Central memory CD8-positive, alpha-beta T cell (primary cell): ENCODE data around the gene PDLIM5.

Experiments
- ATAC-seq: fragments of 150-1000 bp; cut with Tn5 transposase; replicated peaks from 2 replicates; pipeline ENCODE4 v1.10.0; 2022; ENCODE audit warnings: mild to moderate bottlenecking, moderate FRiP score, moderate number of reproducible peaks; ENCODE audit not compliant: poor library complexity, severe bottlenecking; ENCODE audit errors: extremely low read depth
- DNase-seq, 2 donors: peaks; one replicate each; pipeline ENCODE4 v3.0.0; 2021; ENCODE audit warnings: low spot score in 2 of 2
- H3K27ac Mint-ChIP-seq: one replicate; pipeline ENCODE4 v1.8.0; 2022; ENCODE audit warnings: low read depth, mild to moderate bottlenecking, moderate library complexity, mixed read lengths
- H3K27me3 Mint-ChIP-seq: one replicate; pipeline ENCODE4 v1.8.0; 2022; ENCODE audit warnings: mixed read lengths
- H3K36me3 Mint-ChIP-seq: one replicate; pipeline ENCODE4 v1.8.0; 2022; ENCODE audit warnings: mild to moderate bottlenecking, moderate library complexity, mixed read lengths; ENCODE audit not compliant: insufficient read depth
- H3K4me1 Mint-ChIP-seq: one replicate; pipeline ENCODE4 v1.8.0; 2022; ENCODE audit warnings: mixed read lengths
- H3K4me3 Mint-ChIP-seq: one replicate; pipeline ENCODE4 v1.8.0; 2022; ENCODE audit warnings: mild to moderate bottlenecking, moderate library complexity, mixed read lengths
- H3K9me3 Mint-ChIP-seq: one replicate; pipeline ENCODE4 v1.8.0; 2022; ENCODE audit warnings: mixed read lengths

PDLIM5 gene

DNA sequence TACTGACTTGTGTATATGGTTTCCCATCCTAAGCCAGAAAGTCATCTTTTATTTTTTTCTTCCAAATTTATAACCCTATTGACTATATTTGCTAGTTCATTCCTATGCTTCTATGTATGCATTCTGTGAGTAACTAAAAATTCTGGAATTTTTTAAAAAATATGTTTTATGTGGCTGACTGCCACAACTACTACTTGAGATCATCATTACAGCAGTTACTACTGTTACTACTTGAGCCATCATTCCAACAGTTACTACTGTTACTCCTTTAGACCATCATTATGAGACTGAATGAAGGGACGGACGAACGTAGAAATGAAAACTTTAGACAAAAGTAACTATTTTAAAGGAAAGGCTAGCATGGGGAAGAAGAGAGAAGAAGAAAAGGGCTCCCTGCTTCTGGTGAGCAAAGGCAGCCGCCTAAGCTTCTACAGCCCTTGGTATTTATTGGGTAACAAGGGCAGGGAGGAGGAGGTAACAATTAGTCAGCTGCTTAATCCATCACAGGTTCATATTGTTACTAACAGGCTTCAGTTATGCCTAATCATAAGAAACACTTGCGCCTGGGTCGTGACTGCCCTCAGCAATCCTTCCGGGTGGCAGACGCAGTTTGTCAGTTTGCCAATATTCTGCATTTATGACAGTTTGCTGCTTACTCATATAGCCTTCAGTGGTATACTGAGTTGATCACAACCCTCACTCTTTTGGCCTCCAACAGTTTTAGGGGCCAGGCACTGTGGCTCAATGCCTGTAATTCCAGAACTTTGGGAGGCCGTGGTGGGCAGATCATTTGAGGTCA lies 80.4 kb downstream of the PDLIM5 start:
- no peak for ATAC-seq
- no peak overlapping the region for H3K4me3 Mint-ChIP-seq
- no peak for DNase-seq
- no peaks in the 10 kb centered on the region for H3K36me3 Mint-ChIP-seq
- H3K9me3 Mint-ChIP-seq: no peaks in the 10 kb centered on the region
- H3K4me1 Mint-ChIP-seq: peaks cover 9% of the 10 kb centered on the region
- H3K27me3 Mint-ChIP-seq: no peaks in the 10 kb centered on the region
- no peak overlapping the region for H3K27ac Mint-ChIP-seq

DNA sequence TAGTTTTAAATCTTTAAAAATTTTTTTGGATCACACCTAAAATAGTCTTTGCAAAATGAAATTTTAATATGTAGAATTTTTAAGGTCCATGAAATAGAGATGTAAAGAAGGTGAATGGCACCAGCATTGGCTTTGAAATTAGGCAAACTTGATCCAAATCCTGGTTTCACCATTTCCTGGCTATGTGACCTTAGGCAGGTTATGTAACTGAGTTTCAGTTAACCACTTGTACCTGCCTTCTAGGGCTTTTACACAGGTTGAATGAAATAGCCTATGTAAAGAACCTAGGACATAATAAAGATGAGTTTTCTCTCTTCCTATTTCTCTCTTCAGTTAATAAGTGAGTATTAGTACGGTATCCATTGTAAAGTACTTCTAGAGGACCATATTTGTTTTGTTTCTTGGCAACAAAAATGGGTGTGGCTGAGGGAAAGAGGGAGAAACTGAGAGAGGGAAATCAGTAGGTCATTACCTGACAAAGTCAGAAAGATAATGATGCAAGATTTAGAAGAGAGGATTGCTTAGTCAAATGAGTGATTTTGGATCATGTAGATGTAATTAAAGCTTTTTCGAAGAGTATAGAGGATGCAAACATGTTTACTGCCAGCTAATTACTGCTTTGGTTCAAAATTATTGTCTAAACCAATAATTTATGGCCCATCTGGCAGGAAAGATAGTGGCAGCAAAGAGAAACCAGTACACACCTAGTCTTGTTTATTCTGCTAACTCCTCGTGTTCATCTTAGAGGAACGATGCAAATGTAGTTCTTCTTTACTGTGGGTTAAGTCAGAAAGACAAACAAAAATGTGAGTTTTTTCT lies 81.9 kb downstream of the PDLIM5 start:
- no peak for ATAC-seq
- Mint-ChIP-seq H3K9me3 (no peaks in the 10 kb centered on the region), H3K27me3 (no peaks in the 10 kb centered on the region), H3K4me3 (no peak overlapping the region), H3K27ac (no peak overlapping the region), H3K36me3 (no peaks in the 10 kb centered on the region), H3K4me1 (peaks cover 9% of the 10 kb centered on the region)
- DNase-seq: no peak

DNA sequence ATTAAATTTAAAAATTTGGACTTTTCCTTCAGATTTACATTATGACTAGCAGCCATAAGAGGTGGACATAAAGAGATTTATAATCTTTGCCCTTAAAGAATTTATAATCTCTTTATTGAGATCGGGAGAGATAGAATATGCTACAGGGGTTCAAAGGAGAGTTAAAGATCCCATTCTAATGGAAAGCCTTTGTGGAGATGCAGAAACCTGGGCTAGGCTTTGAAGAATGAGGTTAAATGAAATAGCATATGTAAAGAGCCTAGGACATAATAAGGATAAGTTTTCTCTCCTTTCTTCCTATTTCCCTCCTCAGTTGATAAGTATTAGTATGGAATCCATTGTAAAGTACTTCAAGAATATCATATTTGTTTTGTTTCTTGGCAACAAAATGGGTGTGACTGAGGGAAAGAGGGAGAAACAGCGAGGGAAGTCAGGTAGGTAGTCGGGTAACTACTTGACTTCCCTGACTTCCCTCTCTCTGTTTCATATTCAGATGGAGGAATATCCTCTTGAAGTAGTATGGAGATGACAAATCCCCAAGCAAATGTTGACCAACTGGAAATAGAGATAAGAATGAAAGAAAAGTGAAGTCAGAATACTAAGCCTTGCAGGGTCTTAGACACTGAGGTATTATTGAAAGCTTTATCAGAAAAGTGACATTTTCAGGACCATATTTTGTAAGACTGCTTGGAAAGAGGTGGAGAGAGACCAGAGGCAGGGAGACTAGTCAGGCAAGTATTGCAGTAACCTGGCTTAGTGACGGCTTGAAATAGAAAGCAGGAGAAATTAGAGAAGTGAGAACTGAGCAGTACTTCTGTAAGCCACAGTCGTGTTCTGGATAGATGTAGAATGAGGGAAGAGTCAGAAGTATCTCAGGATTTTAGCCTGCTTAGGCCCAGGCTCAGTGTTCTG lies 82.9 kb downstream of the PDLIM5 start:
- no peak for ATAC-seq
- DNase-seq: no peak
- H3K27me3 Mint-ChIP-seq: no peaks in the 10 kb centered on the region
- no peak overlapping the region for H3K4me3 Mint-ChIP-seq
- H3K9me3 Mint-ChIP-seq: no peaks in the 10 kb centered on the region
- H3K27ac Mint-ChIP-seq: peak overlapping the region; percentile 1
- peaks cover 9% of the 10 kb centered on the region for H3K4me1 Mint-ChIP-seq
- H3K36me3 Mint-ChIP-seq: no peaks in the 10 kb centered on the region

DNA sequence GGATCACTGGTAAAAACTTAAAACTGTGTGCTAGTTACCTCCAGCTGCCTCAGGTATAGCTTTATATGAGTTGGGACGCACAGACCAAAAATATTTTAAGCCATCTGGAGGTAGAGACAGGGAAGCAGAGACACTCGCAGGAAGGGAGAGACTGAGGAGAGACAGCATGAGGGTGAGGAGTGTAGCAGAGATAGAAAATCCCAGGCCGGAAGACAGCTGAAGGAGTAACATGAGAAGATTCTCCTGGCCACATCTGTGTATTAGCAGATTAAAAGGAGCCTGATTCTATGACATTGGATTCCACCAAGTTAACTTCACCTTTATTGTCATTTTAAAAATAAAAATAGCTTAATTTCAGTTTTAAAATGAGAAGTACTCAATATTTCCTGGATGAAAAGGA lies 84.3 kb downstream of the PDLIM5 start:
- H3K27me3 Mint-ChIP-seq: no peaks in the 10 kb centered on the region
- ATAC-seq (no peak), DNase-seq (no peak)
- no peaks in the 10 kb centered on the region for H3K36me3 Mint-ChIP-seq
- H3K9me3 Mint-ChIP-seq: no peaks in the 10 kb centered on the region
- H3K4me3 Mint-ChIP-seq: no peak overlapping the region
- H3K4me1 Mint-ChIP-seq: peaks cover 9% of the 10 kb centered on the region
- peak overlapping the region; percentile 30 for H3K27ac Mint-ChIP-seq

DNA sequence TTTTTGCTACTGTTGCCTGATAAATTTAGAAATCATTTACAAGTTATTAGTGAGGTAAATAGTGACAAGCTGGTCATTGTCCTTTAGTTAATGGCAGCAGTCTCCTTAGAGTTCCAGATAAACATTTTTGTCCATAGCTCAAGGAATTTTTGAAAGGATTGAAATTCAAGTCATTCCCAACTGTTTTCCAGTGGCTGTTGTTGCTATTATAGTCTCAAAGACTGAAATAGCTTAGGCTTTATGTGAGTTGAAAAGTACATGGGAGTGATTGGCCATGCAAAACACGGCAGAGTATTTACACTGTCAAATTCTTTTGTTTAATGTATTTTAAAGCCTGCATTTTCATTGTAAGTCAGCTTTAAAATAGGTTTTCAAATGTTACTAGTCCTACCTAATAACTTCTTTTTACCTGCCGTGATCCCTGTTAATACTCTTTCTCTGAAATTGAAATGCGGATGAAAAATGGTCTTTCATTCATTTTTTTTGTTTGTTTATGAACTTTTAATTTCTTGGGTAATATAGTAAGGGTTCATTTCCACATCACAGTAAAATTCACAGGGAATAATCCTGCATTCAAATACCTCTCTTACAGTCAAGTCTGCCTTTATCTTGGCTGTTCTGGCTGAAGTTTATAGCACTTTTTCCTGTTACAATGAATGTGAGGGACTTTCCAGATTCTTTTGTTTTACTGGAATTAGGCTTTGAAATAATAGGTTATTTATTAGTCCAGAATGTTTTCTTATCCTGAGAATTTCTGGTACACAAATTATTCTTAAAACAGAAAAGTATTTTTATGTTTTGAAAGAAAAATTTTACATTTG lies 85.1 kb downstream of the PDLIM5 start:
- no peak for ATAC-seq
- no peaks in the 10 kb centered on the region for H3K9me3 Mint-ChIP-seq
- no peaks in the 10 kb centered on the region for H3K36me3 Mint-ChIP-seq
- DNase-seq: no peak
- H3K4me3 Mint-ChIP-seq: no peak overlapping the region
- H3K27ac Mint-ChIP-seq: no peak overlapping the region
- peaks cover 9% of the 10 kb centered on the region for H3K4me1 Mint-ChIP-seq
- no peaks in the 10 kb centered on the region for H3K27me3 Mint-ChIP-seq

DNA sequence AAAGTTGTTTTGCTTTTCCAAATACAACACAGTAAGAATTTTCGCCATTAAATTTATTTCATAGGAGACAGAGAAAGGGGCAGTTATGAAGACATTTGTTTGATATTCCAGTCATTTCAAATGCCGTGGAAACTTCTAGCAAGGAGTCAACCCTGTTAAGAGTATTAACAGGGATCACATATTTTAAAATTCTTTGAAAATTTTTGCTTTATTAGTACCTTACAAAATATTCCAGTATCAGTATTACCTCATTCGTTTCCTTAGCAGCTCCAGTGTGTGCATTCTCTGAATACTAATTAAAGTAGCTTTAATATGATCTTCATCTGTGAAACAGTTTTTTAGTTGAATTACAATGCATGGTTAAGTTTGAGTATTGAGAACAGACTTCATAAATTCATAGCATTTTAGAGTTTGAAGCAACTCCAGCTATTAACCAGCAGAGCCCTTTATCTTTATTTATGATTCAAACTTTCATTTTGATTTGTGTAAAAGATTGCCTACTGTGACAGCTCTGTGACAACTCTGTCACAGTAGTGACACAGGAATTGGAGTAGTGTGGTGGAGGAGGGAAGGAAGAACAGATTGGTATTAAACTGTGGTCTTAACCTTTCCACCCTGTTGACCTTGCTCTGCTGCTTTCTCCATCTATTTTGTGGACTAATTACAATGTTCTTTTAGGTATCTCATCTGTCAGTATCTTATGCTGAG lies 86.3 kb downstream of the PDLIM5 start:
- Mint-ChIP-seq H3K4me1 (peaks cover 9% of the 10 kb centered on the region), H3K27me3 (no peaks in the 10 kb centered on the region), H3K9me3 (no peaks in the 10 kb centered on the region), H3K4me3 (no peak overlapping the region), H3K27ac (no peak overlapping the region), H3K36me3 (no peaks in the 10 kb centered on the region)
- ATAC-seq: no peak
- DNase-seq: no peak

DNA sequence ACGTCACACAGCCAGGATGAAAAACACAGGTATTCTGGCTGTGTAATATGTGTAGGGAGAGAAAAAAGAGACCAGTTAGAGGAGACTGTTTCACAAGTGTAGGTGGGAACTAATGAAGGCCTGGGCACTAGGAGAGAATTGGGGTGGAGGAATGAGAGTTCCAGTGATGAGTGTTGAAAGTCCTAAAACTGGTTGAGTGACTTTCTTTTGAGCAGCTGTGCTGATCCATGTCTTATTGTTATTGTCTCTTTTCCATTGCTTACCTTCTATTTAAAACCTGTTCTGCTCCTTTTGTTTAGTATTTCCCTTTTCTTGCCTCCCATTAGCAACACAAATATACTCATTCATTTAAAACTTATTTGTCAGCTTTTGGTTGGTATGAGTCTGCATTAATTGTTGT lies 88.7 kb downstream of the PDLIM5 start:
- Mint-ChIP-seq H3K4me3 (no peak overlapping the region), H3K27me3 (no peaks in the 10 kb centered on the region), H3K36me3 (no peaks in the 10 kb centered on the region), H3K27ac (no peak overlapping the region), H3K4me1 (no peaks in the 10 kb centered on the region), H3K9me3 (no peaks in the 10 kb centered on the region)
- ATAC-seq (no peak), DNase-seq (no peak)

DNA sequence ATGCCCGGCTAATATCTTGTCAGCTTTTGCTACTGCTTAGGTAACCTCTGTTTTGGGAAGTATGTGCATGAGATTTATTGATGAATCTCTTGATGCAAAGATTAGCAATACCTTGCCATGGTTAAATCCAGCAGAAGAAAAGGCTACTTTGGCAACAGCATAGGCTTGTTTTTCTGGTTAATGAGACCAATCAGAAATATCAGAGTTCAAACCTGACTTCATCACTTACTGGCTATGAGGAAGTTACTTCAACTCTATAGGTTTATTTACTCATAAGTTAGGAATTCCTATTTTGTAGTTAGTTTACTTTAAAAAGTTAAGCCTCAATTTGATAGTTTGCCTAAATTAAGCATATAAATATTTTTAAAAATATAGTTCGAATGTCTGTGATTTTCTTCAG lies 93.1 kb downstream of the PDLIM5 start:
- Mint-ChIP-seq H3K9me3 (no peaks in the 10 kb centered on the region), H3K36me3 (no peaks in the 10 kb centered on the region), H3K4me1 (no peaks in the 10 kb centered on the region), H3K27ac (no peak overlapping the region), H3K27me3 (no peaks in the 10 kb centered on the region), H3K4me3 (no peak overlapping the region)
- DNase-seq: no peak
- ATAC-seq: no peak

DNA sequence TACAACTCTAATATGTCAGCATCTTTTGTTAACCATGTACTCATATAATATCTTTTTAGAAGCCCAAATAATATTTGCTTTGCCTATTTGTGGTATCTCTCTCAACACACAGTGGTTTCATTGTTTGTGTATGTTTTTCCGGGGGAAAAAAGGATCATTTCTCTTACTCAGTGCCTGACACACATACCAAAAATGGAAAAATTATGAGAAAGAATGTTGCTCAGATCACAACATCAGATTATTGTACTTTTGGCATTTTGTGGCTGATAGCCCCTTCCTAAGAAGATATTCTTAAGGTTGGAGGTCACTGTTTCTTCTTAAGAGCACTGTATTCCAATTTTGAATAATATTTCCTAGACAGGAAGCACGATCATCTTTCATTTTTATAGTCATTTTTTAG lies 93.6 kb downstream of the PDLIM5 start:
- no peak for ATAC-seq
- DNase-seq: no peak
- no peaks in the 10 kb centered on the region for H3K4me1 Mint-ChIP-seq
- H3K4me3 Mint-ChIP-seq: no peak overlapping the region
- H3K9me3 Mint-ChIP-seq: no peaks in the 10 kb centered on the region
- H3K27me3 Mint-ChIP-seq: no peaks in the 10 kb centered on the region
- no peaks in the 10 kb centered on the region for H3K36me3 Mint-ChIP-seq
- no peak overlapping the region for H3K27ac Mint-ChIP-seq

DNA sequence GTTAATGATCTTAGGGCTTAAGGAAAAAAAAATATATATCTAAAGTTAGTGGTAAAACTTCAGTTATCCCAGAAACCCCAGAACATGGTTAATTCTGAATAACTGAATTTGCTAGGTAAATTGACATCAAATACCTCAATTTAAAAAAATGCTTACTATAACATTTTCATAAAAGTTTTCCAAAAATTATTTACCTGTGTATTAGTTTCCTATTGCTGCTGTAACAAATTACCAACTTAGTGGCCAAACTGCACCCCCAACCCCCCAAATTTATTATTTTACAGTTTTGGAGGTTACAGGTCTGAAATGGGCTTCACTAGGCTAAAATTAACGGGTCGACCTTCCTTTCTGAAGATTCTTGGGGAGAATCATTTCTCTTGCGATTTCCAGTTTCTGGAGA lies 95.2 kb downstream of the PDLIM5 start:
- Mint-ChIP-seq H3K4me3 (no peak overlapping the region), H3K36me3 (no peaks in the 10 kb centered on the region), H3K27me3 (no peaks in the 10 kb centered on the region), H3K4me1 (no peaks in the 10 kb centered on the region), H3K9me3 (no peaks in the 10 kb centered on the region), H3K27ac (no peak overlapping the region)
- no peak for ATAC-seq
- no peak for DNase-seq

DNA sequence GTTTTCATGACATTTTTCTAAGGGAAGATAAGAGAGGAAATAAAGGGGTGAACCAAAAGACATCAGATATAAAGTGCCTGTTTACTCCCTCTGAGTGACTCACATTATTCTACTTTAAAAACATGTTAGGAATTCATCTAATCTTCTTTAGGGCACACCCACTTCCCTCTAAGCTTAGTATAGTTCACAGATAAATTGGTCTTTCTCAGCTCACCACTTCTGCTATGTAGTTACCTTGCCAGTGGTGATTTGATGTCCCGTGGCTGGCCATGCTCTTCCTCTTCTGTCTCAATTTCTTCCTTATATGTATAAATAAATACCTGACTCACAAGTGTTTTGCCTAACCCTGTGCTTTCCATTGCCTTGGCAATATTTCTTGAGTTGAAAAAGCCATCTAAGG lies 96.8 kb downstream of the PDLIM5 start:
- Mint-ChIP-seq H3K4me3 (no peak overlapping the region), H3K4me1 (no peaks in the 10 kb centered on the region), H3K27me3 (no peaks in the 10 kb centered on the region)

More for the DNA sequence above, 96.8 kb downstream of the PDLIM5 start:
- ATAC-seq (no peak), DNase-seq (no peak)
- H3K9me3 Mint-ChIP-seq: no peaks in the 10 kb centered on the region
- H3K36me3 Mint-ChIP-seq: no peaks in the 10 kb centered on the region
- H3K27ac Mint-ChIP-seq: no peak overlapping the region
